ENCODE measurements around the gene HSD17B3.

GRCh38 chr9:96199006-96199405, 103.0 kb downstream of the HSD17B3 start:
- TF ChIP-seq CTCF (optimal IDR thresholded peaks at IDR 0.05 in 1 of 3, IDR thresholded peaks at IDR 0.05 in 1 of 3, conservative IDR thresholded peaks at IDR 0.05 in 1 of 3; ENCODE audit: extremely low read depth in 1 of 3, insufficient read depth in 2 of 3, low read length in 3 of 3) (no peak), EZH2 (IDR thresholded peaks at IDR 0.05; ENCODE audit: low read length) (no peak)
